Prostate gland (tissue), 2 donors: ENCODE data around the gene SERPINB3. TPM values are rescaled to one million over a fixed set of nuclear protein-coding genes. Genes with fewer than 3 reads are reported as not detected.

ENCODE experiments used
- DNase-seq: peaks from one replicate; pipeline ENCODE4 v3.0.0-alpha.2; 2019; ENCODE audit warnings: low spot score
- H3K27ac ChIP-seq, 2 donors: fragments of 200-600 bp; sonication (generic); 2 replicates each; pipeline ENCODE4 v1.5.1; 2017 to 2019
- H3K27me3 ChIP-seq: fragments of 200-600 bp; sonication (generic); replicated peaks from 2 replicates; pipeline ENCODE4 v1.5.1; 2019; ENCODE audit not compliant: insufficient read depth
- H3K36me3 ChIP-seq, 2 donors: fragments of 200-600 bp; sonication (generic); 1 replicate in 1 of 2; 2 replicates in 1 of 2; pipeline versions ENCODE4 v1.5.1 to v1.8.1; 2017 to 2019
- H3K4me1 ChIP-seq: fragments of 200-600 bp; sonication (generic); replicated peaks from 2 replicates; pipeline ENCODE4 v1.5.1; 2019
- H3K4me3 ChIP-seq, 2 donors: fragments of 200-600 bp; sonication (generic); 2 replicates each; pipeline ENCODE4 v1.5.1; 2017 to 2019
- H3K9me3 ChIP-seq: fragments of 200-600 bp; sonication (generic); 2 replicates; pipeline ENCODE4 v1.5.1; 2017
- POLR2A ChIP-seq: fragments of 450-650 bp; IDR thresholded peaks from one replicate; pipeline ENCODE4 v1.6.1; 2016; ENCODE audit warnings: antibody characterized with exemption, mild to moderate bottlenecking
- POLR2AphosphoS5 ChIP-seq: sonication (generic); formaldehyde crosslinking; IDR thresholded peaks from one replicate; pipeline ENCODE4 v1.6.1; 2017; ENCODE audit warnings: antibody characterized with exemption
- WGBS: methylation state at CpG from one replicate; pipeline ENCODE4 v1.1.5; 2018; 5-methylcytosine and 5-hydroxymethylcytosine counted together
- intact Hi-C: fragments of 100-400 bp; cut with DNase I; formaldehyde crosslinking; loops from one replicate; pipeline ENCODE4 v1.14.2; 2022
- total RNA-seq, 2 donors: library from RNA; depleted of rRNA; stranded (reverse); fragments of >200 nt; gene quantifications; one replicate each; pipeline ENCODE4 v1.1.0, GENCODE V29; 2016
- TF ChIP-seq, protein P1 (sequence below), 4 experiments: fragments of 200-600 bp in 2 of 4; fragments of 450-650 bp in 2 of 4; sonication (generic) in 2 of 4; IDR thresholded peaks; 1 replicate in 3 of 4; 2 replicates in 1 of 4; pipeline ENCODE4 v1.5.1; 2016 to 2019; ENCODE audit warnings: antibody characterized with exemption in 4 of 4, mild to moderate bottlenecking in 2 of 4, moderate library complexity in 2 of 4

The SERPINB3 gene
- total RNA-seq, 2 donors from 2014 or later, result 8.5 to 8.8 TPM

DNA sequence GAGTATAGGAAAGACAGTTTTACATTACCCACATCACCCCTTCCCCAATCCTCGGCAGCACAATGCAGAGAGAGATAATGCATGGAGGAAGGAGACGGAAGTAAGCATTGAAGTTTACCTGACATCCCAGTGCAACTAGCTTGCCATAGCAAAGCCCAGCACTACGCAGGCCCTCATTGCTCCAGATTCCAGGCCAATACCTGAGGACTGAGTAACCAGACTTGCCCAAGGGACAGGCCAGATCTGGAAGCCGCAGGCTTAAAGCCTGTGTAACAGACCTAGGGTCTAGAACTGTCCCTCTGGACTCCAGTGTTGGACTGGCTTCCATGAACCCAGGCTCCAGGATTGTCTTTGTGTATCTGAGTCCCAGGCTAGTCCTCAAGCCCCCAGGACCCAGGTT is 35.3 kb downstream of the SERPINB3 start:
- DNase-seq, result no peak
- Histone ChIP-seq H3K4me3 (no peak overlapping the region), H3K4me1 (no peaks in the 10 kb centered on the region), H3K27ac (no peak overlapping the region), H3K9me3 (no peaks in the 10 kb centered on the region), H3K36me3 (no peaks in the 10 kb centered on the region), H3K27me3 (no peaks in the 10 kb centered on the region)
- TF ChIP-seq POLR2A, result no peak
- no peak for TF ChIP-seq POLR2AphosphoS5
- TF ChIP-seq, protein P1, sequence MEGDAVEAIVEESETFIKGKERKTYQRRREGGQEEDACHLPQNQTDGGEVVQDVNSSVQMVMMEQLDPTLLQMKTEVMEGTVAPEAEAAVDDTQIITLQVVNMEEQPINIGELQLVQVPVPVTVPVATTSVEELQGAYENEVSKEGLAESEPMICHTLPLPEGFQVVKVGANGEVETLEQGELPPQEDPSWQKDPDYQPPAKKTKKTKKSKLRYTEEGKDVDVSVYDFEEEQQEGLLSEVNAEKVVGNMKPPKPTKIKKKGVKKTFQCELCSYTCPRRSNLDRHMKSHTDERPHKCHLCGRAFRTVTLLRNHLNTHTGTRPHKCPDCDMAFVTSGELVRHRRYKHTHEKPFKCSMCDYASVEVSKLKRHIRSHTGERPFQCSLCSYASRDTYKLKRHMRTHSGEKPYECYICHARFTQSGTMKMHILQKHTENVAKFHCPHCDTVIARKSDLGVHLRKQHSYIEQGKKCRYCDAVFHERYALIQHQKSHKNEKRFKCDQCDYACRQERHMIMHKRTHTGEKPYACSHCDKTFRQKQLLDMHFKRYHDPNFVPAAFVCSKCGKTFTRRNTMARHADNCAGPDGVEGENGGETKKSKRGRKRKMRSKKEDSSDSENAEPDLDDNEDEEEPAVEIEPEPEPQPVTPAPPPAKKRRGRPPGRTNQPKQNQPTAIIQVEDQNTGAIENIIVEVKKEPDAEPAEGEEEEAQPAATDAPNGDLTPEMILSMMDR (IDR thresholded peaks at IDR 0.05), result no peak
- intact Hi-C loops, result no loop called here
- WGBS, result 86% methylated on average over 4 of the region's 4 CpGs

DNA sequence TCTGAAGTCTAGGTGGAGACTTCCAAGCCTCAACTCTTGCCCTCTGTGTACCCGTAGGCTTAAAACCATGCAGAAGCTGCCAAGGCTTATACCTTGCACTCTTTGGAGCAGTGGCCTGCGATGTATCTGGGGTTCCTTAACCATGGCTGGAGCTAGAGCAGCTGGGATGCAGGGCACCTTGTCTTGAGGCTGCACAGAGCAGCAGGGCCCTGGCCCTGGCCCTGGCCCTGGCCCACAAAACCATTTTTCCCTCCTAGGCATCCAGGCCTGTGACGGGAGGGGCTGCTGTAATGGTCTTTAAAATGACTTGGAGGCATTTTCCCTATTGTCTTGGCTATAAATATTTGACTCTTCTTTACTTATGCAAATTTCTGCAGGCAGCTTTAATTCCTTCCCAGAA is 36.8 kb downstream of the SERPINB3 start:
- no peaks in the 10 kb centered on the region for H3K36me3 ChIP-seq
- H3K9me3 ChIP-seq, result no peaks in the 10 kb centered on the region
- no peaks in the 10 kb centered on the region for H3K4me1 ChIP-seq
- intact Hi-C loops, result no loop called here
- H3K27ac ChIP-seq, result no peak overlapping the region
- no peak overlapping the region for H3K4me3 ChIP-seq
- 89% methylated on average over 3 of the region's 3 CpGs for WGBS
- DNase-seq, result no peak
- TF ChIP-seq POLR2AphosphoS5 (no peak), POLR2A (no peak)
- TF ChIP-seq, protein P1 (IDR thresholded peaks at IDR 0.05), result no peak
- H3K27me3 ChIP-seq, result no peaks in the 10 kb centered on the region

GRCh38 chr18:63619661-63620060 is 42.0 kb downstream of the SERPINB3 start:
- Histone ChIP-seq H3K36me3 (no peaks in the 10 kb centered on the region), H3K27me3 (no peaks in the 10 kb centered on the region), H3K4me1 (no peaks in the 10 kb centered on the region), H3K4me3 (no peak overlapping the region), H3K27ac (no peak overlapping the region), H3K9me3 (no peaks in the 10 kb centered on the region)
- intact Hi-C loops, result no loop called here
- 83% methylated on average over 3 of the region's 3 CpGs for WGBS
- TF ChIP-seq, protein P1 (IDR thresholded peaks at IDR 0.05), result no peak
- no peak for TF ChIP-seq POLR2AphosphoS5
- TF ChIP-seq POLR2A, result no peak
- no peak for DNase-seq

DNA sequence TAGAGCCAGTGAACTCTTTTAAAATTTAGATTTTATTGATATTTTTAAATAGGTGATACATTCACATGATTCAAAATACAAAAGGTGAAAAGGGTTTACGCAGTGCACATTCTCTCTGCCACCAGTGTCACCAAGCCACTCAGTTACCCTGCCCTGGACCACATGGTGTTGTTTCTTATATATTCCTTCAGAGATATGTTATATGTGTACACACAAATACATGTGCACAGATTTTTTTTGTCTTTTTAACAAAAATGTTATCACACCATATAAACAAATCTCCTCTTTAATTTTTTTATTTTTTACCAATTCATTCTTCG is 43.8 kb downstream of the SERPINB3 start:
- no peaks in the 10 kb centered on the region for H3K9me3 ChIP-seq
- no peak overlapping the region for H3K27ac ChIP-seq
- no peak overlapping the region for H3K4me3 ChIP-seq
- WGBS, result 80% methylated on average over 2 of the region's 2 CpGs
- H3K27me3 ChIP-seq, result no peaks in the 10 kb centered on the region
- TF ChIP-seq, protein P1 (IDR thresholded peaks at IDR 0.05), result no peak
- TF ChIP-seq POLR2A (no peak), POLR2AphosphoS5 (no peak)
- no peak for DNase-seq
- no peaks in the 10 kb centered on the region for H3K36me3 ChIP-seq
- no peaks in the 10 kb centered on the region for H3K4me1 ChIP-seq
- intact Hi-C loops, result no loop called here

DNA sequence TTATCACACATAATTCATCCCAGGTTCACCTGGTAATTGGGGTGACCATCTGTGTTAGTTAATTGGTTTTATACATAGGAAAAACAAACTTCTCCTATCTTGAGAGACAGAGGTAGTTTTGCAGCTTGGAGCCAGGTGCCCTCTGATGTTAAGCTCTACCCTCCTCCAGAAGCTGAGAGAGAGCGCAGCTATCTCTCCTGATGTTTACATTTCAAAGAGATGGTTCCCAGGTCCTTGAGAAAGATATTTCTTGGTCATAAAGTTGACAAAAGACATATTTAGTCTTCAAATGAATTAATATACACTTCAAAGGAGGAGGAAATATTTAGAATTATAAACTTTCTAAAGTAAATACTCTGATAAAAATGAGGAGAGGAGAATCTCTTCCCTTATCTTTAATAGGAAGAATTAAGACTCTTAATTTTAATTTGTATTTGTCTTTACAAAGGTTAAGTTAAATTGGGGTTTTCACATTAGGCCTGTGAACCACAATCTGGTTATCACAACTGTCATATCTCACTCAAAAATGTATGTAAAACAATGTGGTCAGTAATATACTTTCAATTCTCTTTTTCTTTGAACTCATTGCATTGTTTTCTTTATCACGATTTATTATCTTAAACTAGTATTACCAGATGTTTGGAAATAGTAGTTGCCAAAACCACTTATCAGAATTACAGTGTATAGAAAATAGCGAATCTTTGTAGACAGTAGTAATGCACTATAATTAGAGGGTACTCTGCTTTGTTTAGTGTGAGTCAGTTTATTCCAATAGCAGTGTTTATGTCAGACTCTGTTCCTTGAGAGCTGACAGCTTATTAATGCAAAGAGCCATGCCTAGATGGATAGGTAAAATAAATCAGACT is 44.4 kb downstream of the SERPINB3 start:
- no peaks in the 10 kb centered on the region for H3K36me3 ChIP-seq
- H3K9me3 ChIP-seq, result no peaks in the 10 kb centered on the region
- no peak for DNase-seq
- WGBS, result 14% methylated on average over 3 of the region's 3 CpGs
- no peaks in the 10 kb centered on the region for H3K4me1 ChIP-seq
- no peak overlapping the region for H3K27ac ChIP-seq
- no peaks in the 10 kb centered on the region for H3K27me3 ChIP-seq
- H3K4me3 ChIP-seq, result no peak overlapping the region
- intact Hi-C loops, result no loop called here
- TF ChIP-seq, protein P1 (IDR thresholded peaks at IDR 0.05), result no peak
- TF ChIP-seq POLR2AphosphoS5 (no peak), POLR2A (no peak)
